Measurements from ENCODE around the gene KLK10. TPM values are rescaled to one million over a fixed set of nuclear protein-coding genes. Genes with fewer than 3 reads are reported as not detected.

Gene KLK10
- total and polyA plus RNA-seq, 4 donors = 0.08 TPM; not detected in 3

- H3K9me3 ChIP-seq (ENCODE audit: control insufficient read depth, low read length) = no peaks in the 10 kb centered on the region
- intact Hi-C loops (cut with DNase I) = no loop called here
- no peak overlapping the region for H3K4me3 ChIP-seq (ENCODE audit: low read length in 2 of 2)
- H3K27ac ChIP-seq (ENCODE audit: low read depth in 1 of 2, low read length in 2 of 2) = no peak overlapping the region
- H3K4me1 ChIP-seq (ENCODE audit: control insufficient read depth in 1 of 2, insufficient read depth in 2 of 2, low read length in 2 of 2) = no peaks in the 10 kb centered on the region
- DNase-seq (no peak), ATAC-seq (ENCODE audit: low FRiP score) (no peak)
- 60 to 62% methylated on average over 11 of the region's 11 CpGs for WGBS, 2 donors
- no peaks in the 10 kb centered on the region for H3K27me3 ChIP-seq (ENCODE audit: control insufficient read depth in 1 of 2, insufficient read depth in 2 of 2, low read length in 1 of 2)
- H3K36me3 ChIP-seq (ENCODE audit: control insufficient read depth in 1 of 2, insufficient read depth in 2 of 2, low read length in 1 of 2) = no peaks in the 10 kb centered on the region
Observed at GRCh38 chr19:50981587-50982146, 37.8 kb downstream of the KLK10 start.

- Histone ChIP-seq H3K9me3 (ENCODE audit: control insufficient read depth, low read length) (no peaks in the 10 kb centered on the region), H3K36me3 (ENCODE audit: control insufficient read depth in 1 of 2, insufficient read depth in 2 of 2, low read length in 1 of 2) (no peaks in the 10 kb centered on the region), H3K27me3 (ENCODE audit: control insufficient read depth in 1 of 2, insufficient read depth in 2 of 2, low read length in 1 of 2) (no peaks in the 10 kb centered on the region), H3K4me3 (ENCODE audit: low read length in 2 of 2) (no peak overlapping the region), H3K27ac (ENCODE audit: low read depth in 1 of 2, low read length in 2 of 2) (no peak overlapping the region), H3K4me1 (ENCODE audit: control insufficient read depth in 1 of 2, insufficient read depth in 2 of 2, low read length in 2 of 2) (no peaks in the 10 kb centered on the region)
- ATAC-seq (ENCODE audit: low FRiP score) (no peak), DNase-seq (no peak)
- WGBS, 2 donors = 56 to 60% methylated on average over 13 of the region's 13 CpGs
- intact Hi-C loops (cut with DNase I) = no loop called here
Observed at GRCh38 chr19:50980208-50980607, 39.3 kb downstream of the KLK10 start.

- DNase-seq = peak in 1 of 2 donors; percentile 25
- 17 to 18% methylated on average over 8 of the region's 8 CpGs for WGBS, 2 donors
- Histone ChIP-seq H3K4me3 (ENCODE audit: low read length in 2 of 2) (no peak overlapping the region), H3K9me3 (ENCODE audit: control insufficient read depth, low read length) (no peaks in the 10 kb centered on the region), H3K27me3 (ENCODE audit: control insufficient read depth in 1 of 2, insufficient read depth in 2 of 2, low read length in 1 of 2) (no peaks in the 10 kb centered on the region), H3K27ac (ENCODE audit: low read depth in 1 of 2, low read length in 2 of 2) (no peak overlapping the region), H3K4me1 (ENCODE audit: control insufficient read depth in 1 of 2, insufficient read depth in 2 of 2, low read length in 2 of 2) (no peaks in the 10 kb centered on the region), H3K36me3 (ENCODE audit: control insufficient read depth in 1 of 2, insufficient read depth in 2 of 2, low read length in 1 of 2) (no peaks in the 10 kb centered on the region)
- intact Hi-C loops (cut with DNase I) = no loop called here
- no peak for ATAC-seq (ENCODE audit: low FRiP score)
Observed at GRCh38 chr19:50979758-50980157, 39.8 kb downstream of the KLK10 start.

- 51% methylated on average over 5 of the region's 5 CpGs for WGBS, 2 donors
- no peaks in the 10 kb centered on the region for H3K36me3 ChIP-seq (ENCODE audit: control insufficient read depth in 1 of 2, insufficient read depth in 2 of 2, low read length in 1 of 2)
- H3K4me3 ChIP-seq (ENCODE audit: low read length in 2 of 2) = no peak overlapping the region
- intact Hi-C loops (cut with DNase I) = no loop called here
- no peaks in the 10 kb centered on the region for H3K27me3 ChIP-seq (ENCODE audit: control insufficient read depth in 1 of 2, insufficient read depth in 2 of 2, low read length in 1 of 2)
- H3K4me1 ChIP-seq (ENCODE audit: control insufficient read depth in 1 of 2, insufficient read depth in 2 of 2, low read length in 2 of 2) = no peaks in the 10 kb centered on the region
- DNase-seq (no peak), ATAC-seq (ENCODE audit: low FRiP score) (no peak)
- no peak overlapping the region for H3K27ac ChIP-seq (ENCODE audit: low read depth in 1 of 2, low read length in 2 of 2)
- H3K9me3 ChIP-seq (ENCODE audit: control insufficient read depth, low read length) = no peaks in the 10 kb centered on the region
Observed at GRCh38 chr19:50978772-50979390, 40.6 kb downstream of the KLK10 start.

GRCh38 chr19:50977626-50978025 is 41.9 kb downstream of the KLK10 start:
- whole genome bisulfite sequencing, 2 donors = 68 to 73% methylated on average over 4 of the region's 4 CpGs
- Histone ChIP-seq H3K4me1 (ENCODE audit: control insufficient read depth in 1 of 2, insufficient read depth in 2 of 2, low read length in 2 of 2) (no peaks in the 10 kb centered on the region), H3K27me3 (ENCODE audit: control insufficient read depth in 1 of 2, insufficient read depth in 2 of 2, low read length in 1 of 2) (no peaks in the 10 kb centered on the region), H3K4me3 (ENCODE audit: low read length in 2 of 2) (no peak overlapping the region), H3K36me3 (ENCODE audit: control insufficient read depth in 1 of 2, insufficient read depth in 2 of 2, low read length in 1 of 2) (no peaks in the 10 kb centered on the region), H3K9me3 (ENCODE audit: control insufficient read depth, low read length) (no peaks in the 10 kb centered on the region), H3K27ac (ENCODE audit: low read depth in 1 of 2, low read length in 2 of 2) (no peak overlapping the region)
- intact Hi-C loops (cut with DNase I) = no loop called here
- DNase-seq (no peak), ATAC-seq (ENCODE audit: low FRiP score) (no peak)

GRCh38 chr19:50975766-50976165 is 43.7 kb downstream of the KLK10 start:
- H3K27ac ChIP-seq (ENCODE audit: low read depth in 1 of 2, low read length in 2 of 2) = no peak overlapping the region
- H3K36me3 ChIP-seq (ENCODE audit: control insufficient read depth in 1 of 2, insufficient read depth in 2 of 2, low read length in 1 of 2) = no peaks in the 10 kb centered on the region
- DNase-seq = no peak
- no peaks in the 10 kb centered on the region for H3K27me3 ChIP-seq (ENCODE audit: control insufficient read depth in 1 of 2, insufficient read depth in 2 of 2, low read length in 1 of 2)
- H3K4me3 ChIP-seq (ENCODE audit: low read length in 2 of 2) = no peak overlapping the region
- H3K4me1 ChIP-seq (ENCODE audit: control insufficient read depth in 1 of 2, insufficient read depth in 2 of 2, low read length in 2 of 2) = no peaks in the 10 kb centered on the region
- no peaks in the 10 kb centered on the region for H3K9me3 ChIP-seq (ENCODE audit: control insufficient read depth, low read length)
- WGBS, 2 donors = 15 to 19% methylated on average over 7 to 8 of the region's 8 CpGs
- intact Hi-C loops (cut with DNase I) = no loop called here
- ATAC-seq (ENCODE audit: low FRiP score) = no peak

GRCh38 chr19:50974702-50975556 is 44.6 kb downstream of the KLK10 start:
- DNase-seq (no peak), ATAC-seq (ENCODE audit: low FRiP score) (no peak)
- Histone ChIP-seq H3K36me3 (ENCODE audit: control insufficient read depth in 1 of 2, insufficient read depth in 2 of 2, low read length in 1 of 2) (no peaks in the 10 kb centered on the region), H3K4me1 (ENCODE audit: control insufficient read depth in 1 of 2, insufficient read depth in 2 of 2, low read length in 2 of 2) (no peaks in the 10 kb centered on the region), H3K27me3 (ENCODE audit: control insufficient read depth in 1 of 2, insufficient read depth in 2 of 2, low read length in 1 of 2) (no peaks in the 10 kb centered on the region), H3K27ac (ENCODE audit: low read depth in 1 of 2, low read length in 2 of 2) (no peak overlapping the region), H3K4me3 (ENCODE audit: low read length in 2 of 2) (no peak overlapping the region), H3K9me3 (ENCODE audit: control insufficient read depth, low read length) (no peaks in the 10 kb centered on the region)
- 2 to 19% methylated on average over 2 to 9 of the region's 9 CpGs for WGBS, 2 donors
- intact Hi-C loops (cut with DNase I) = no loop called here

GRCh38 chr19:50972795-50973376 is 46.6 kb downstream of the KLK10 start:
- WGBS, 2 donors = 77 to 83% methylated on average over 9 of the region's 9 CpGs
- DNase-seq = peak in 1 of 2 donors; percentile 40
- H3K27ac ChIP-seq (ENCODE audit: low read depth in 1 of 2, low read length in 2 of 2) = no peak overlapping the region

More at GRCh38 chr19:50972795-50973376, 46.6 kb downstream of the KLK10 start:
- Histone ChIP-seq H3K4me3 (ENCODE audit: low read length in 2 of 2) (no peak overlapping the region), H3K4me1 (ENCODE audit: control insufficient read depth in 1 of 2, insufficient read depth in 2 of 2, low read length in 2 of 2) (no peaks in the 10 kb centered on the region), H3K9me3 (ENCODE audit: control insufficient read depth, low read length) (no peaks in the 10 kb centered on the region), H3K36me3 (ENCODE audit: control insufficient read depth in 1 of 2, insufficient read depth in 2 of 2, low read length in 1 of 2) (no peaks in the 10 kb centered on the region), H3K27me3 (ENCODE audit: control insufficient read depth in 1 of 2, insufficient read depth in 2 of 2, low read length in 1 of 2) (no peaks in the 10 kb centered on the region)
- ATAC-seq (ENCODE audit: low FRiP score) = no peak
- intact Hi-C loops (cut with DNase I) = no loop called here
